GM18909 (cell line): ENCODE data around the gene CC2D2B.
A peak's percentile ranks its signal among the peaks of the same experiment; 100 is the strongest.
"Not testable (repeated sequence)": the region's sequence is repeated elsewhere in the genome, so short reads cannot be mapped to it uniquely, and the experiment has no call there.

Experiments
- ATAC-seq: cut with Tn5 transposase; IDR thresholded peaks from one replicate; pipeline ENCODE4 v1.9.1; 2021; ENCODE audit warnings: mild to moderate bottlenecking; ENCODE audit not compliant: unreplicated experiment, poor library complexity

The CC2D2B gene, protein sequence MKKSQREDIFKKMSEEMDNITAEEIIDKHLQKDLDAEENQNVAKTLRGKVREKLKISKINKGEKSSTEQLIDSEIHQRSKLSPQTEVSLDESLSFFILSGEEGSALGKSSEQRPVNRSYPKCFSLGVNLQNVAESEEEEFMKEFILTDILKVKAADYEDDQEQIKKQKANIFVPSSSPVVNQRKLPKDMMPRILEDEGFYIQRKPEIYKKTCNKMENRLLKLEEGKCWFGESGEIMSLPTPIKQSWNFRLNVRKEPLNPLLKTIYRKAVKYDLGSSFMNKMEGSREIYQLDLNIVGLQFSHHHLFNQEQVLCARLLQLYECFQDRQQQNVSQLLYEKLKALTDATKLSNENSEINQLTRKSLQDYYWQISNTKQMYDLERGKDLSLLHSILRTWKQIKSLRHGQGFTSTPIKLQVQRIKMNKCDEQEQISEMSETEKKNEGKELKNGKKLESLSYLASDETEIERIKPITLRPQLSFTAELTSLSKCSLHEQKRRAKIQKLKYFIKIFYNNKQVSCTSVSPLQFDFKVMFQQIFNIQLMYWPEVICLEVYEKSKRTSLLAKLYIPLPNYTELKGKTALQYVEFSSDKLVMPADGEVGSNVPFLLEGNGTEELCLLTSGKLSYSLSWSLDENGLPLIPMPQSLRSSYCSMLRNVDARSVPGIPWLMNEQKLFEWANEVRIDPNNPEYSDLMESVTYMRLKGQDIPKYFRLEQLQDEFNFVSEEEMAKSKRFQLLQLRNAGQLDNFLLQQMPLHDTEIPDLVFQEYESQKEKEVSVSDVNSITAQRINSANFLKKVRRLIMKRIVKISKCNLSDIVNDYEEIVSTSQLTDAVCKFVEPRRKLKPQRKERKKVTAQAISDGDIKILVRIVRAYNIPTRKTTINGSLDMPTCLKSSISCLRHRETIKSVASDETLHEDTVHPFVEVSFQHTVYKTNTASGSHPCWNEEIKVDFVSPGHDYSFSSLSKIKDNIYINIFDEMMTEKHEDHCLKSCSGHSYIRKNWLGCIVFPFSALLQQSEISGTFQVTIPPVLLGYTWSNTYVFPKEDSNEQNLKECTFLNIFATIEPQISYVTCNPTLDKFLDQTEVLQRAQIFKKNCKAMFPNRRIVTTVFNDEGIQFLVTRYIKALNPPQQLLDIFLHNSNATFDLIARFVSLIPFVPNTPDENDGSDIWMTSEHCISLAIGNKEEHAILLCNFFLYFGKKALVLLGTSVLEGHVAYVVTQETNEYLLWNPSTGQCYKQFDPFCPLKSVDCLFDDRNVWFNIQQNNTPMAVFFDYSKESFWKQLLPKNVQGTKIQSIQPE (N-terminal part only)

DNA sequence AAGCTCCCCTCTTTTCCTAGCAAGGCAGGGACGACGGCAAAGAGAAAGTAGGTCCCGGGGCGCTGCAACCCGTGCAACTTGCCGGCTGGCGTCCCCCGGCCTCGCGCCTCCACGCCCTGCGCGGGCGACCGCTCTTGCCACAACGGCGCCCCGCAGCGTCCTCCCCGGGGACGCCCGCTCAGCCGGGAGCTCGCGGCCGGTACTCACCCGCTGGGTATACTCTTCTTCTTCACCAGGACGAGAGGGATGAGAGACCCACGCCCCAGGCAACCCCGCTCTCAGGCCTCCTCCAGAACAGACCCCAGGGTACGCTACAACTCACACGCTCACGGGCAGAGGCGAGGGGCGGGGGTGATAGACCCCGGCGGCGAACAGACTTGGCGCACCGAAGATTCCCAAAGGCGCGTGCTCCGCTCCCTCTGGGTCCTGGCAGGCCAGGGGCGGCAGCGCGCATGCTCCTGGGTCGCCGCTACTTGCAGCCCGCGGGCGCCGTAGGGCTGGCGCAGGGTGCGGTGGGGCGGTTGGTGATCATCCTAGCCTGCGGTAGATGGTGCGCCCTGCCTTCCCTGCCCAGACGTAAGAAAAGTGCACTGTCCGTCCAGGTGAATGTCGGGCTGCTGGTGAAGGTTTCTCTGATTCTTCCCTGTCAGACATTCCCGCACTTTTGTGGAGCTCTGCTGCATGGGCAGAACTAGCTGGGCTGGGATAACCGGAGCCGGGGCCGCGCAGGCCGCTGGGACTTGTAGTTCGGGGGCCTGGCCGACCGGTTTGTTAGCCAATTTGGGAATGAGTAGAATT lies at the start of gene CC2D2B:
CC2D2B (plus strand) TSS at position 520 of the 798 bp plus-strand sequence. CDS start 3,349 bp downstream, outside the sequence.
- ATAC-seq: peak; percentile 87

DNA sequence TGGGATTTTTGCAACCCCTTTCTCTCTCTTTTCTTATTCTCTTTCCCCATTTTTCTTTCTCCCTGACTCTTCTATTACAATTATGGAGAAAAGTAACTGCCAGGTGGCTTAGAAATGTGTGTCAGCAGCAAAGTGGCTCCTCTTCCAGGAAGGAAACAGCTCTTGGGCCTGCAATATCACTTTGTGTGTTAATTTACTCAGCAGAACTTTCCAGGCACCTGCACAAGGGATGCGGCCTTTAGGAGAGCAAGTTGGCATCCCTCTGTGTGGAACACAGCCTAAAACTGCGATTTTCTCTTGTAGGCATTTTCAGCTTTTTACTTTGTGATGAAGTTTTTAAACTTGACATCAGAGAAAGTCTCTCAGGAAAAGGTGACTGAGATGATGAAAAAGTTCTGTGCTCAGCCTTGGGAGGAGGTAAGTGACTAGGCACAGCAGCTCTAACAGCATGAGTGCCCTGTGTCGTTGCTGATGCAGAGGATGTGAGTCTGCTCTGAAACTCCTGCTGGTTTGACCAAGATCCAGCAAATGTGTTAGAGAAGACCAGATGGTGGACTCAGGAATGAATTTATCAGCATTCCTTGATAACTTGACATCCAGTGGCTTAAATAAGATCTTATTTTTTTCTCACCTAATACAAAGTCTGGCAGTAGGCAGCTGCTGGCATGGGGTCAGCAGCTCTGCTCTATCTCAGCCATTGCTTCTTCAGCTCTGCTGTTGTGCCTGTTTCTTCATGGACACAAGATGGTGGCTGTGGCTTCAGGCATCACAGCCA lies 47.4 kb upstream of the CC2D2B start:
- ATAC-seq: no peak

DNA sequence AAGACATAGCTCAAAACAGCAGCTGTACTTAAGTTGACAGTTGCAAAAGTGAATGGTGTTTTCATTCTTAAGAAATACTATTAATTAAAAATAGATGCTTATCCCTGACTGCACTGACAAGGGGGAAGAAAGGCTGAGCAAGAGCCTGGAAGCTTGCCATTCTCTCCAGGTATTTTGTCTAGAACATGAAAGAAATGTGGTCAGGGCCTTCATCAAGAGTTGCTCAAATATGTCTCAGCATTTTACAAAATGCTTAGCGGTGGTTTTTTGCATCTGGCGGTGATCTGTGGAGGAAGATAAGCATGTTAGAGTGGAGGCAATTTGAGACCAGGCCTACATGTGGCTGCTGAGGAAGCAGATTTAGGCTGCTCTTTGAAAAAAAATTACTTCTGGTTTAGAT lies 46.4 kb upstream of the CC2D2B start:
- ATAC-seq: no peak

DNA sequence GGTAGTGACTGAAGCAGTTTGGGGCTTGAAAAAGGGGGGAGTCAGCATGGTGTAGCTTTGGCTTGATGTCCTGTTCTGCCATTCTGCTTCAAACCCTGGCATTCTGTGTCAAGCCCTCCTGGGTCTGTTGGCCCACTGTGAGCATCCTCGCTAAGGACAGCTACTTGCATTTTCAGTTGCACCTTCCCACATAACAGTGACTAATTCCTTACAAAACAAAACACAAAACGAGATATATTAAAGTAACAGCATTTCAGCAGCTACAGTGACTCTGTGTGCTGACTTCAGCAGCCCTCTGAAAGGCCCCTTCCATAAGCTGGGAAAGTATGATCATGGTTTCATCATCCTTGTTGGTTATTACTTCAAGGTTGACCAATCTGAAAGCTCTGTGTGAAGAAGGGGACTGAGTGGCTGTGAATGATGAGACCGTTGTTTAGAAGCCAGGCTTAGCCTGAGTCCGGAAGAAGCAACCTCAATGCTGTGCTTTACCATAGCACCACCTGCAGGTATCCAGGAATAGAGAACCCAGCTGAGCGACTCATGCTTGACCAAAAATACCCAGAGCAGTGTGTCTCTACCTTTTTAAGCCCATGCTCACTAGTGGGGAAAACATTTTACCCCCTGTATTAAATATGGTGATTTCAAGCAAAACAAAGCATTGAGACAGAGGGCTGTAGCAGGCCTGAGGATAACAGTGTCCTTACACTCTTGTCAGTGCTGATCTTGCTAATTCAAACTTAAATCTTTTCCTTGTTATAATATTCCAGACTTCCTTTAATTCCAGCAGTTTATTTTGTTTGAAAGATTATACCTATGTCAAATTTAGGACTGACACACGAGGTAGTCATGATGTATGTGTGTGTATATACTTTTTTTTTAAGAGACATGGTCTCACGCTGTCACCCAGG lies 42.6 kb upstream of the CC2D2B start:
- peak; percentile 92 for ATAC-seq

DNA sequence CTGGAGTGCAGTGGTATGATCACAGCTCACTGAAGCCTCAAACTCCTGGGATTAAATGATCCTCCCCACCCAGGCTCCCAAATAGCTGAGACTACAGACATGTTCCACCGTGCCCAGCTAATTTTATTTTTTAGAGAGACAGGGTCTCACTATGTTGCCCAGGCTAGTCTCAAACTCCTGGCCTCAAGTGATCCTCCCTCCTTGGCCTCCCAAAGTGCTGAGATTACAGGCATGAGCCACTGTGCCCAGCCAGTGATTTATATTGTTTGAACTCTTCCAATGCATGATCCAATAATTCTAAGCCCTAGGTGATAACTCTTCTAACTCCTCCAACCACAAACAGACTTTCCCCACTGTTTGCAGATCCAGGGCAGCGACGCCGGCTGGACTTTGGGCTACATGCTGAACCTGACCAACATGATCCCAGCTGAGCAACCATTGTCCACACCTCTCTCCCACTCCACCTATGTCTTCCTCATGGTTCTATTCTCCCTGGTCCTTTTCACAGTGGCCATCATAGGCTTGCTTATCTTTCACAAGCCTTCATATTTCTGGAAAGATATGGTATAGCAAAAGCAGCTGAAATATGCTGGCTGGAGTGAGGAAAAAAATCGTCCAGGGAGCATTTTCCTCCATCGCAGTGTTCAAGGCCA lies 41.8 kb upstream of the CC2D2B start:
- ATAC-seq: no peak

DNA sequence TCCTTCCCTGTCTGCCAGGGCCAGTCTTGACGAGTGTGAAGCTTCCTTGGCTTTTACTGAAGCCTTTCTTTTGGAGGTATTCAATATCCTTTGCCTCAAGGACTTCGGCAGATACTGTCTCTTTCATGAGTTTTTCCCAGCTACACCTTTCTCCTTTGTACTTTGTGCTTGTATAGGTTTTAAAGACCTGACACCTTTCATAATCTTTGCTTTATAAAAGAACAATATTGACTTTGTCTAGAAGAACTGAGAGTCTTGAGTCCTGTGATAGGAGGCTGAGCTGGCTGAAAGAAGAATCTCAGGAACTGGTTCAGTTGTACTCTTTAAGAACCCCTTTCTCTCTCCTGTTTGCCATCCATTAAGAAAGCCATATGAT lies 41.3 kb upstream of the CC2D2B start:
- ATAC-seq: no peak

DNA sequence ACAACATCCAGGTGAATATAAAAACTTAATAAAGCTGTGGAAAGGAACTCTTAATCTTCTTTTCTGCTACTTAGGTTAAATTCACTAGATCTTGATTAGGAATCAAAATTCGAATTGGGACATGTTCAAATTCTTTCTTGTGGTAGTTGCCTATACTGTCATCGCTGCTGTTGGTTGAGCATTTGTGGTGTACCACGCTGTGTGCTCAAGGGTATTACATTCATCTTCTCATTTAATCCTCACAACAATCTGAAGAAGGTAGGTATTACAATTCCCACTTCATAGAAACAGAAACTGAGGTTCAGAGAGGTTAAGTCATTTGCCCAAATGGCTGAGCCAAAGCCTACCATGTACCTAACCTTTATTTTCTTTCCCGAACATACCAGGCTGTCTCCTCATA lies 39.9 kb upstream of the CC2D2B start:
- ATAC-seq: no peak

DNA sequence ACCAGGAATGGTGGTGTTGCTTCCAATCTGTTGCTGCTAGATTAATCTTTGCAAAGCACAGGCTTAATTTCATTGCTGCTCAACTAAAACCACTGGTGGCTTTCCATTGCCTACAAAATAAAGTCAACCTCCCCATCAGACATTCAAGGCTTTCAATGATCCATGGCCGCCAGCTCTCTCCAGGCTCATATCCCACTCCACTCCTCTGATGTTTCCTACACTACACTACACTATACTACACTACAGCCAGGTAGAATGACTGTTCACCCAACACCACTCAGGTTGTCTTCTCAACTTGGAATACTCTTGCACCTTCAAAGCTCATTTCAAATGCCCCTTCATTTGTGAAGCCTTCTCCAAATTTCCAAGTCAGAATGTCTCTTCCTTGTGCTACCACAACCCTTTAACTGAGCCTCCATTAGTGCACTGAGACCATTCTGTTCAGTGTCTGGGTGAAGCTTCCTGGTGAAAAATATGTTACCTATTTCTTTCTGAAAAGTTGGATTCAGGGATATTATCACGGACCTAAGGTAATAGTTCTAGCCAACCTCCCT lies 35.5 kb upstream of the CC2D2B start:
- ATAC-seq: no peak

DNA sequence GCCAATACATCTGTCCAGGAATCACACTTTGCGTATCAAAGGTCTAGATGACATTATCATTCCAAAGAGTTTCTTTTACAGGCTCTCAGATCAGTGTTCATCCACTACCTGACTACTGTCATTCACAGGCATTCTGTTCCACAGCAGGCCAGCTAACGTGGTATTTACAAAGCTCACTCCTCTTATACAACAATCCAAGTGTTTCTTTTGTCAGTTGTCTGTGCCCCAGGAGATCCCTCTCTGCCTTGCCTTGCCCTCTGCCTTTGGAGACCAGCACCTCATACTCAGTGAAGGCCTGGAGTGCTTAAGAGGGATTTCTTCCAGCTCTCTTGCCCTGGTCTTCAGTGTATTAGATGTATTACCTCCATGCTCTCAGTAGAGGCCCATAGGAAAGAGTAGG lies 34.6 kb upstream of the CC2D2B start:
- no peak for ATAC-seq

DNA sequence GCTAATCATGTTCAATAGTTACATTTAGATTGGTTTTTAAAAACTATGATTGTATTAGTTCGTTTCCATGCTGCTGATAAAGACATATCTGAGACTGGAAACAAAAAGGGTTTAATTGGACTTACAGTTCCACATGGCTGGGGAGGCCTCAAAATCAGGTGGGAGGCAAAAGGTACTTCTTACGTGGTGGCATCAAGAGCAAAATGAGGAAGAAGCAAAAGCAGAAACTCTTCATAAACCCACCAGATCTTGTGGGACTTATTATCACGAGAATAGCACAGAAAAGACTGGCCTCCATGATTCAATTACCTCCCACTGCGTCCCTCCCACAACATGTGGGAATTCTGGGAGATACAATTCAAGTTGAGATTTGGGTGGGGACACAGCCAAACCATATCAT lies 34.1 kb upstream of the CC2D2B start:
- no peak for ATAC-seq

DNA sequence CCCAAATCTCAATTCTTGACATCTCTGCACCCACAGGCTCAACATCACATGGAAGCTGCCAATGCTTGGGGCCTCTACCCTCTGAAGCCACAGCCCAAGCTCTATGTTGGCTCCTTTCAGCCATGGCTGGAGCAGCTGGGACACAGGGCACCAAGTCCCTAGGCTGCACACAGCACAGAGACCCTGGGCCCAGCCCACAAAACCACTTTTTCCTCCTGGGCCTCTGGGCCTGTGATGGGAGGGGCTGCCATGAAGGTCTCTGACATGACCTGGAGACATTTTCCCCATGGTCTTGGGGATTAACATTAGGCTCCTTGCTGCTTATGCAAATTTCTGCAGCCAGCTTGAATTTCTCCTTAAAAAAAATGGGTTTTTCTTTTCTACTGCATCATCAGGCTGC lies 33.0 kb upstream of the CC2D2B start:
- ATAC-seq: not testable (repeated sequence)

DNA sequence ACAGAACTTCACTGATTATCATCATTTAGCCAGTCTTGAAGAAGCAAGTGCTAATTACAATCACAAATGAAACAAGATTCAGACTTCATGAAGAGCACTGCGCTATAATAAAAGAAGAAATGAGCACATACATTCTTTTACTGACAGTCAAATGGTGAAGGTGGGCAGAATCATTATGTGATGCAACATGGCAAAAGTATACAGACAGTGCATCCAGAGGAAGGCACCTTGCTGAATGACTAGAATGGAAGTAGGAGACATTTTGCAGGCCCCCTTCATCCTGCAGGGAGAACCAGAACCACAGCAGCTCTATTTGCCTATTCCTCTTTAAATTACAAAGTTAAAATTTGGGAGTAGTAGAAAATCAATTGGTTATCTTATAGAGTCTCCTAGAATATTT lies 31.0 kb upstream of the CC2D2B start:
- no peak for ATAC-seq

DNA sequence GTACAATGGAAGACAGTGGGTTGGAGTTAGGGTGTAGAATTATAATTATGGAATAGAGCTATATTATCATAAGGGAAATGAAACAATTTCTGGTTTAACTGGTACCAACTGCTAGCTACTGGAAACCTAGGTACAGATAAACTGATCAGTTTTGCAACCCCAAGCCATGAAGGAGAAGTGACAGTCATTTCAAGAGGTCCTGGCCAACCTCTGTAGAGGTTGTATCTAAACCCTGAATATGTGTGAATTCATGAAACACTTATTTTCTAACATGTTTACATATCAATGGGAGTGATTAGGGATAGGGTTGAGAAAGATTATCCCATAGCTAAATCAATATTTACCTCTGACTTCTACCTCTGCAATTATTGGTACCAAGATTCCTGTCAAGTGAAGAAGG lies 29.9 kb upstream of the CC2D2B start:
- peak; percentile 50 for ATAC-seq

DNA sequence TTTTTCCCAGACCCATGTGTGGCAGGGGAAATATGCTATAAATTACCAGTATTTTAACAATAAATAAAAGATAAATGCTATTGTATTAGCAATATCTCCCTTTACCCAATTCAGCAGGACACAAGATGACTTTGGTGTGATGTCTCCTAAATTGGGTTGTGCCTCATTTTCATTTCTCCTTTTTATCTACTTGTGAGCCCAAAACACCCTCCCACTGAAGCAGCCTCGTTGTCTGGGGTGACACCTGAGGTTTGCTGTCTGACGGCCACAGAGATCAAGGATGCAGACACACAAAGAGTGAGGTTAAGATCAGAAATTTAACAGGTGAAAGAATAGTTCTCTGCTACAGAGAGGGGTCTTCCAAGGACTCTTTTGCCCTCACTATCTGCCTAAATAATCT lies 27.1 kb upstream of the CC2D2B start:
- peak; percentile 60 for ATAC-seq

DNA sequence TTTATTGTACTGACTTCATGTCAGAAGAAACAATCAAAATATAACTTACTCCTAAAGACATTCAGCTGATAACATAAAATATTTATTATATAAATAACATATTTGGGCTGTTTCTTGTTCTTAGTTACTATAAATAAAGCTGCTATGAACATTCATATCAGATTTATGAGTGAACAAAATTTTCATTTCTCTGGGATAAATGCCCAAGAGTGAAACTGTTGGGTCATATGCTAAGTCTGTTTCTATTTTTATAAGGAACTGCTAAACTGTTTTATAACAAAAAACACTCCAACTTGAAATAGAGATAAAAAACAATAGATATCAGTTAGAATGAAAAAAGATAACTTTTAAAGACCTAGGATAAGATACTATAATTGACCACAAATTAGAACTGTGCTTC lies 26.5 kb upstream of the CC2D2B start:
- no peak for ATAC-seq

DNA sequence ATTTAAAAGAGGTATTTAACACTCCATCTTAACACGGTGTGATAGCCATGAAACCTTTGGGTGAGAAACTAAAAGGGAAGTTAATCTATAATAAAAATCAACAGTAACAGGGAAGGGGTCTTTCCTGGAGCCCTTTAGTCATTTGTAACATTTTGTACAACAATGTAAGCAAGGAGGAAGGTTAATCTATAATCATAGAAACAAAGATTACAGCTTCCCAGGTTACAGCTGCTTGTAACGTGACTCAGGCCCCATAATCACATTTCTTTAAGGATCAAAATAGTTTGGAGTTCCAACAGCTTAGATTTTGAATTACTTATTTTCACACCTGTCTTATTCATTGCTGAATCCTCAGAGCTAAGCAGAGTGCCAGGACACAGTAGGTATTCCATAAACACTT lies 17.9 kb upstream of the CC2D2B start:
- ATAC-seq: no peak

DNA sequence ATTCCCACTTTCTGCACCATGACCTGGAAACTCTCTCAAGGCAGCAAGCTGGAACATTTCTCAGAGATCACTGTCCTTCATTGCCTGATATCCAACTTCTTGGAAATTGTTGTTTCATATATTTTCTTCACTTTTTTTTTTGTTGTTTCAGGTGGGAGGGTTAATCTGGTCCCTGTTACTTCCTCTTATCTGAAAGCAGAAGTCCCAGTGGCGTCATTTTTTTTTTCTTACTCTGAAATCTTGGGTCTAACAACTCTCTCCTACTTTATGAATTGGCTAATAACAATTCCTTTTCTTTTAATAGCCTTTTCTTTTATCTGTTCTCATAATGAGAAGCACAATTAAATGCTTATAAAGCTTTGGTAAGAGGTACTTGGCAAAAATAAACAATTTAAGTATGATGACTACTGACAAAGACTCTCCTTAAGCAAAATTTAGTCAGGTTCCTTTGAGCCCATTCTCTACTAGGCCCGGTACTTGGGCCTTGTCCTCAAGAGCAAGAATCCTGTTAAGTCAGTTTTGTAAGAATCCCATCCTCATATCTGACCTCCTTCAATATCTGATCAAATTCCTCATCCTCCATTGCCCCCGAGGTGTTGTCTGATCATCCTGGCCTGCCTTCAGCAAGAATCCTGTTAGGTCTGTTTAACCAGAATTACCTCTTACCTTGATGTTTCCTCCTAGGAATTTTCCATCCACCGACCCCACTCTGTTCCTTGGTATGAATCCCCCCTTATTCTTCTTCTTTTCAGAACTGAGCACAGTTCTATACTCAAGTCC lies 11.5 kb upstream of the CC2D2B start:
- no peak for ATAC-seq
